A549 treated with CpdA at 1 μM for 4 hours (cell line): Measurements from ENCODE around the gene GMNC. TPM values are rescaled to one million over a fixed set of nuclear protein-coding genes. Genes with fewer than 3 reads are reported as not detected.

Source experiments
- total RNA-seq: library from RNA; stranded (reverse); fragments of 200-300 nt; extraction: Qiagen RNA extraction; gene quantifications from 5 replicates; pipeline ENCODE4 v1.2.3, GENCODE V29; 2022; ENCODE audit warnings: low read depth

Gene GMNC, protein sequence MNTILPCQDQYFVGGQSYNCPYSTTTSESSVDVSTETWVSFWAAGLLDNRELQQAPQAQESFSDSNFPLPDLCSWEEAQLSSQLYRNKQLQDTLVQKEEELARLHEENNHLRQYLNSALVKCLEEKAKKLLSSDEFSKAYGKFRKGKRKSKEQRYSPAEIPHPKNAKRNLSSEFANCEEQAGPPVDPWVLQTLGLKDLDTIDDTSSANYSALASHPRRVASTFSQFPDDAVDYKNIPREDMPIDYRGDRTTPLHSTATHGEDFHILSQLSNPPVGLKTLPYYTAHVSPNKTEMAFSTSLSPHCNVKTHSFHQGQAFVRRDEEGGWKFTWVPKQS
- not detected in 5 replicates for total RNA-seq

GRCh38 chr3:190862209-190863118, at the start of gene GMNC:
Gene GMNC (minus strand): TSS chr3:190862694. CDS start chr3:190862615, 79 bp downstream.

